H1 (cell line): ENCODE data around the gene ZDHHC11. TPM values are rescaled to one million over a fixed set of nuclear protein-coding genes. Genes with fewer than 3 reads are reported as not detected.

Source experiments
- CTCF ChIA-PET: fragments of 300-600 bp; sonication (Branson Sonifier 250); formaldehyde crosslinking; loops from one replicate; lab custom pipeline; 2021; ENCODE audit not compliant: partially characterized antibody; lab: Charles Lee
- POLR2A ChIA-PET: fragments of 300-600 bp; sonication (Branson Sonifier 250); formaldehyde crosslinking; loops from one replicate; lab custom pipeline; 2021; ENCODE audit warnings: inconsistent platforms; ENCODE audit not compliant: partially characterized antibody; lab: Charles Lee
- DNase-seq, 2 experiments: peaks; one replicate each; pipeline versions ENCODE4 v3.0.0 to v3.0.0-alpha.2; 2010 to 2022; ENCODE audit warnings: low spot score in 2 of 2, low read depth in 1 of 2, mixed read lengths in 1 of 2
- FAIRE-seq: peaks from 2 replicates; lab custom pipeline; 2011; peaks lifted over from hg19 to GRCh38; lab: Jason Lieb, UNC
- H2AFZ ChIP-seq: 2 replicates; pipeline ENCODE4 v1.8.1; 2012; ENCODE audit warnings: low read length, inconsistent platforms
- H2AK5ac ChIP-seq: 2 replicates; pipeline ENCODE4 v1.6.1; 2013; ENCODE audit warnings: low read depth, low read length
- H2BK120ac ChIP-seq: replicated peaks from 2 replicates; pipeline ENCODE3; 2013; ENCODE audit warnings: low read depth, low read length, inconsistent platforms
- H2BK12ac ChIP-seq: 2 replicates; pipeline ENCODE4 v1.6.1; 2013; ENCODE audit warnings: low read depth, low read length
- H2BK15ac ChIP-seq: 2 replicates; pipeline ENCODE4 v1.6.1; 2013; ENCODE audit warnings: low read length
- H2BK20ac ChIP-seq: 2 replicates; pipeline ENCODE4 v1.6.1; 2013; ENCODE audit warnings: low read length
- H2BK5ac ChIP-seq: 2 replicates; pipeline ENCODE4 v1.6.1; 2013; ENCODE audit warnings: low read depth, low read length
- H3K14ac ChIP-seq: 2 replicates; pipeline ENCODE4 v1.6.1; 2013; ENCODE audit warnings: inconsistent platforms; ENCODE audit not compliant: insufficient read length
- H3K18ac ChIP-seq: 2 replicates; pipeline ENCODE4 v1.6.1; 2013; ENCODE audit warnings: low read length; ENCODE audit errors: extremely low read depth
- H3K23ac ChIP-seq: 2 replicates; pipeline ENCODE4 v1.6.1; 2013; ENCODE audit warnings: inconsistent platforms; ENCODE audit not compliant: insufficient read length
- H3K23me2 ChIP-seq: 2 replicates; pipeline ENCODE4 v1.6.1; 2013; ENCODE audit warnings: low read depth, low read length
- H3K27ac ChIP-seq: 2 replicates; pipeline ENCODE4 v1.6.1; 2011; ENCODE audit warnings: low read depth, low read length, inconsistent platforms
- H3K27me3 ChIP-seq, 4 experiments: replicated peaks in 1 of 4; 1 replicate in 1 of 4; 2 replicates in 3 of 4; pipeline versions ENCODE4 v1.6.1 to v1.8.1; 2011 to 2013; ENCODE audit warnings: low read length in 3 of 4, mild to moderate bottlenecking in 3 of 4, inconsistent platforms in 2 of 4, mixed read lengths in 2 of 4, moderate library complexity in 1 of 4; ENCODE audit not compliant: control insufficient read depth in 3 of 4, insufficient read depth in 3 of 4; ENCODE audit errors: extremely low read depth in 1 of 4
- H3K36me3 ChIP-seq, 4 experiments: 2 replicates each; pipeline versions ENCODE4 v1.6.1 to v1.8.1; 2011 to 2013; ENCODE audit warnings: mild to moderate bottlenecking in 4 of 4, low read length in 3 of 4, moderate library complexity in 2 of 4, control low read depth in 1 of 4, inconsistent platforms in 1 of 4; ENCODE audit not compliant: insufficient read depth in 4 of 4, control insufficient read depth in 2 of 4
- H3K4ac ChIP-seq: replicated peaks from 2 replicates; pipeline ENCODE3; 2013; ENCODE audit warnings: low read length, low read depth, mixed read lengths, inconsistent platforms; ENCODE audit not compliant: insufficient read length
- H3K4me1 ChIP-seq, 4 experiments: replicated peaks in 1 of 4; 1 replicate in 1 of 4; 2 replicates in 3 of 4; pipeline versions ENCODE4 v1.6.1 to v1.8.1; 2011 to 2013; ENCODE audit warnings: low read length in 3 of 4, inconsistent platforms in 2 of 4, mixed read lengths in 1 of 4; ENCODE audit not compliant: insufficient read depth in 4 of 4, control insufficient read depth in 3 of 4
- H3K4me2 ChIP-seq, 2 experiments: 2 replicates each; pipeline versions ENCODE4 v1.6.1 to v1.8.1; 2011 to 2013; ENCODE audit warnings: low read depth in 2 of 2, low read length in 2 of 2, control low read depth in 1 of 2, inconsistent platforms in 1 of 2, mild to moderate bottlenecking in 1 of 2; ENCODE audit not compliant: insufficient read depth in 1 of 2
- H3K4me3 ChIP-seq, 4 experiments: fragments of 200-600, 300-600 bp in 1 of 4; sonication (generic), shearing (Covaris generic), sonication (Bioruptor Twin) in 1 of 4; 2 replicates each; pipeline versions ENCODE4 v1.5.1 to v1.8.1; 2011 to 2016; ENCODE audit warnings: low read length in 4 of 4, low read depth in 3 of 4, control low read depth in 2 of 4, inconsistent platforms in 2 of 4, mild to moderate bottlenecking in 2 of 4, mixed read lengths in 1 of 4, moderate library complexity in 1 of 4; ENCODE audit not compliant: insufficient read depth in 2 of 4; ENCODE audit errors: extremely low read depth in 1 of 4
- H3K56ac ChIP-seq: replicated peaks from 2 replicates; pipeline ENCODE3; 2013; ENCODE audit warnings: low read depth, mild to moderate bottlenecking, mixed read lengths, low read length, inconsistent platforms; ENCODE audit not compliant: insufficient read length
- H3K79me1 ChIP-seq: 2 replicates; pipeline ENCODE4 v1.6.1; 2013; ENCODE audit warnings: low read depth, low read length, control low read depth
- H3K79me2 ChIP-seq, 2 experiments: 2 replicates each; pipeline versions ENCODE4 v1.6.1 to v1.8.1; 2012 to 2013; ENCODE audit warnings: low read length in 2 of 2, mild to moderate bottlenecking in 2 of 2, inconsistent platforms in 1 of 2; ENCODE audit not compliant: insufficient read depth in 2 of 2, control insufficient read depth in 1 of 2
- H3K9ac ChIP-seq, 4 experiments: replicated peaks in 1 of 4; 1 replicate in 1 of 4; 2 replicates in 3 of 4; pipeline versions ENCODE4 v1.6.1 to v1.8.1; 2011 to 2013; ENCODE audit warnings: low read depth in 3 of 4, low read length in 3 of 4, control low read depth in 2 of 4, mild to moderate bottlenecking in 2 of 4, moderate library complexity in 2 of 4, inconsistent platforms in 1 of 4; ENCODE audit errors: extremely low read depth in 1 of 4
- H3K9me3 ChIP-seq, 2 experiments: 2 replicates each; pipeline versions ENCODE4 v1.6.1 to v1.8.1; 2012 to 2013; ENCODE audit warnings: mild to moderate bottlenecking in 2 of 2, moderate library complexity in 2 of 2, control low read depth in 1 of 2, inconsistent platforms in 1 of 2, low read depth in 1 of 2, low read length in 1 of 2, mixed read lengths in 1 of 2; ENCODE audit not compliant: insufficient read depth in 2 of 2
- H4K20me1 ChIP-seq, 2 experiments: replicated peaks in 1 of 2; 2 replicates each; pipeline versions ENCODE3 to v1.8.1; 2011 to 2013; ENCODE audit warnings: inconsistent platforms in 2 of 2, low read length in 2 of 2, mild to moderate bottlenecking in 1 of 2; ENCODE audit not compliant: insufficient read depth in 2 of 2, control insufficient read depth in 1 of 2
- H4K5ac ChIP-seq: 2 replicates; pipeline ENCODE4 v1.6.1; 2013; ENCODE audit warnings: low read length, low read depth, mixed read lengths, inconsistent platforms; ENCODE audit not compliant: insufficient read length
- H4K8ac ChIP-seq: 2 replicates; pipeline ENCODE4 v1.8.0; 2013; ENCODE audit warnings: mild to moderate bottlenecking, moderate library complexity, low read length, inconsistent platforms; ENCODE audit not compliant: insufficient read depth; ENCODE audit errors: extremely low read depth
- H4K91ac ChIP-seq: replicated peaks from 2 replicates; pipeline ENCODE3; 2013; ENCODE audit warnings: low read length, mixed read lengths, inconsistent platforms; ENCODE audit not compliant: insufficient read length
- CBX5 ChIP-seq: fragments of 300-800, 300-1000 bp; sonication (generic); IDR thresholded peaks from 2 replicates; pipeline ENCODE4 v1.7.1; 2016; ENCODE audit warnings: antibody characterized with exemption, low read length, low read depth
- RFX5 ChIP-seq: IDR thresholded peaks from 2 replicates; pipeline ENCODE4 v1.6.1; 2011; ENCODE audit warnings: low read depth, low read length, improper control_type of control experiment, borderline replicate concordance
- SUZ12 ChIP-seq: fragments of 200-600 bp; sonication (generic); IDR thresholded peaks from 2 replicates; pipeline ENCODE4 v1.6.1; 2012; ENCODE audit warnings: mild to moderate bottlenecking, inconsistent platforms, low read length, moderate library complexity, mixed read lengths
- WGBS, 2 experiments: shearing (Covaris generic) in 1 of 2; methylation state at CpG; one replicate each; pipeline versions ENCODE4 v1.1.6 to v1.1.7; 2013 to 2015; ENCODE audit warnings: low lambda C conversion rate in 2 of 2, mixed read lengths in 2 of 2, inconsistent platforms in 1 of 2, low coverage in 1 of 2, missing lambda C conversion rate in 1 of 2; ENCODE audit not compliant: insufficient replicate concordance in 2 of 2, insufficient coverage in 1 of 2, insufficient read length in 1 of 2; ENCODE audit errors: extremely low coverage in 1 of 2, missing lambda C conversion rate in 1 of 2; 5-methylcytosine and 5-hydroxymethylcytosine counted together
- polyA plus RNA-seq, 7 experiments: library from polyadenylated mRNA; depleted of rRNA in 3 of 7; stranded (reverse) in 5 of 7; unstranded in 2 of 7; fragments of >200 nt in 5 of 7; fragments of 200-250 nt in 2 of 7; gene quantifications; 1 replicate in 5 of 7; 2 replicates in 1 of 7; 4 replicates in 1 of 7; pipeline versions ENCODE4 v1.2.1 to v1.2.3, GENCODE V29; 2011 to 2013; ENCODE audit warnings: missing spikeins in 2 of 7, mixed read lengths in 2 of 7
- total RNA-seq: library from RNA; stranded (reverse); fragmentation: NEBNext Ultra II Directional; extraction: Animal tissue kit (Norgen Biotek cat#: 25700); gene quantifications from 2 replicates; pipeline ENCODE4 v1.2.1, GENCODE V29; 2021

Gene ZDHHC11
- total and polyA plus RNA-seq, 2 of the 8 experiments (the other 6 are each of a cell fraction or from before 2014, with no cell fraction given) = 4.7 to 16.6 TPM

DNA sequence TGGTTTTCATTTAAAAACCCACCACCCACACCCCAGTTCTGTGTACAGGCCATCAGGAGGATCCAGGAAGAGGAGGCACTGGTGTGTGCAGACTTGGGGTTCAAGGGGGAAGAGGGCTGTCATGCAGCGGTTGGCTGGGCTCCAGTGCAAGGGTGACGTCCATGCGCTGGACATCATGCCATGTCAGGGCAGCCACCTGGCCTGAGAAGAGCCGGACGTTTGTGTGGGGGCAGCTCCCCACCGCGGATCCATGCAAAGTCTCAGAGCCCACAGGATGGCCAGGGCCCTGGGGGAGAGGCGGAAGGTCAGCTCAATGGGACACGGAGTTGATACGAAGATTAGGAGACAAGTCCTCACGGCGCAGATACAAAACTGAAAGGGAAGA lies 30.8 kb upstream of the ZDHHC11 start:
- Histone ChIP-seq H3K79me1 (peaks cover 24% of the 10 kb centered on the region), H3K23ac (no peak overlapping the region), H2AK5ac (no peak overlapping the region), H2BK20ac (no peak overlapping the region), H4K5ac (no peak overlapping the region), H2BK12ac (no peak overlapping the region), H4K8ac (no peak overlapping the region; the same call in 1 of the 2 replicates), H3K27me3 (no peaks in the 10 kb centered on the region; a peak in 1 of 7 replicates), H4K91ac (no peak overlapping the region), H3K4ac (no peak overlapping the region), H3K4me3 (no peak overlapping the region), H2BK120ac (no peak overlapping the region), H3K79me2 (peaks cover 0 to 45% of the 10 kb centered on the region in 2 experiments; a peak in 3 of 4 replicates), H3K56ac (no peak overlapping the region), H3K23me2 (peaks cover 5% of the 10 kb centered on the region; the same call in 1 of the 2 replicates), H3K4me2 (no peak overlapping the region), H3K27ac (no peak overlapping the region), H3K9ac (no peak overlapping the region), H3K14ac (no peak overlapping the region), H3K9me3 (no peaks in the 10 kb centered on the region; a peak in 1 of 4 replicates), H2AFZ (no peak overlapping the region), H3K36me3 (peaks cover 34 to 74% (median 69%) of the 10 kb centered on the region in 4 experiments), H2BK5ac (no peak overlapping the region), H3K18ac (no peak overlapping the region), H2BK15ac (no peak overlapping the region), H4K20me1 (peaks cover 22 to 41% of the 10 kb centered on the region in 2 experiments), H3K4me1 (no peaks in the 10 kb centered on the region)
- POLR2A ChIA-PET = interaction anchor here (0.9 to 1.9 kb wide), 4 partner anchors 9 to 13 kb away, joined by 3 to 9 read pairs (median 4); partner anchors contain the start of genes BRD9 and TRIP13
- no peak for DNase-seq
- CTCF ChIA-PET = no interaction called here
- WGBS, 2 experiments = 89% methylated on average over 12 of the region's 12 CpGs; no CpG with 5 or more reads in 1 of the 2 experiments
- no peak for FAIRE-seq
- TF ChIP-seq RFX5 = no peak
- TF ChIP-seq CBX5 = no peak
- no peak for TF ChIP-seq SUZ12
